Mucosa of stomach (tissue), 1 donor: ENCODE measurements around the gene TMEM170B.

Experiments used
- H3K27me3 ChIP-seq: one replicate; pipeline ENCODE4 v1.7.0; 2013; ENCODE audit warnings: mild to moderate bottlenecking, low read length; ENCODE audit not compliant: control insufficient read depth, insufficient read depth
- H3K36me3 ChIP-seq: one replicate; pipeline ENCODE4 v1.7.0; 2013; ENCODE audit warnings: low read length; ENCODE audit not compliant: control insufficient read depth, insufficient read depth
- H3K4me1 ChIP-seq: one replicate; pipeline ENCODE4 v1.7.0; 2013; ENCODE audit warnings: mild to moderate bottlenecking, low read length; ENCODE audit not compliant: control insufficient read depth, insufficient read depth
- H3K4me3 ChIP-seq: one replicate; pipeline ENCODE4 v1.7.0; 2013; ENCODE audit warnings: low read length
- H3K9ac ChIP-seq: one replicate; pipeline ENCODE4 v1.7.0; 2013; ENCODE audit warnings: mild to moderate bottlenecking, low read length, moderate library complexity
- H3K9me3 ChIP-seq: one replicate; pipeline ENCODE4 v1.7.0; 2013; ENCODE audit warnings: mild to moderate bottlenecking, low read length, moderate library complexity; ENCODE audit not compliant: control insufficient read depth
- donor health status: Pancreatic carcinoma.

TMEM170B gene

GRCh38 chr6:11631539-11631938 lies 94.0 kb downstream of the TMEM170B start:
- peaks cover 4% of the 10 kb centered on the region for H3K4me1 ChIP-seq
- H3K4me3 ChIP-seq: no peak overlapping the region
- H3K9ac ChIP-seq: no peak overlapping the region
- H3K27me3 ChIP-seq: no peaks in the 10 kb centered on the region
- no peaks in the 10 kb centered on the region for H3K9me3 ChIP-seq
- no peaks in the 10 kb centered on the region for H3K36me3 ChIP-seq

- Histone ChIP-seq H3K9ac (no peak overlapping the region), H3K9me3 (no peaks in the 10 kb centered on the region)
Observed at GRCh38 chr6:11632231-11632630, 94.7 kb downstream of the TMEM170B start.

GRCh38 chr6:11632795-11633511 lies 95.4 kb downstream of the TMEM170B start:
- Histone ChIP-seq H3K36me3 (no peaks in the 10 kb centered on the region), H3K4me1 (peaks cover 12% of the 10 kb centered on the region), H3K27me3 (no peaks in the 10 kb centered on the region), H3K4me3 (no peak overlapping the region), H3K9me3 (no peaks in the 10 kb centered on the region), H3K9ac (no peak overlapping the region)

More at GRCh38 chr6:11632231-11632630, 94.7 kb downstream of the TMEM170B start:
- Histone ChIP-seq H3K27me3 (no peaks in the 10 kb centered on the region), H3K4me1 (peaks cover 8% of the 10 kb centered on the region), H3K36me3 (no peaks in the 10 kb centered on the region), H3K4me3 (no peak overlapping the region)
